Measurements from ENCODE around the gene ATP9B. TPM values are rescaled to one million over a fixed set of nuclear protein-coding genes. Genes with fewer than 3 reads are reported as not detected.
"Not testable (repeated sequence)": the region's sequence is repeated elsewhere in the genome, so short reads cannot be mapped to it uniquely, and the experiment has no call there.

ATP9B gene
- total and polyA plus RNA-seq, 4 donors, result 7.1 to 31.4 (median 15.5) TPM

DNA sequence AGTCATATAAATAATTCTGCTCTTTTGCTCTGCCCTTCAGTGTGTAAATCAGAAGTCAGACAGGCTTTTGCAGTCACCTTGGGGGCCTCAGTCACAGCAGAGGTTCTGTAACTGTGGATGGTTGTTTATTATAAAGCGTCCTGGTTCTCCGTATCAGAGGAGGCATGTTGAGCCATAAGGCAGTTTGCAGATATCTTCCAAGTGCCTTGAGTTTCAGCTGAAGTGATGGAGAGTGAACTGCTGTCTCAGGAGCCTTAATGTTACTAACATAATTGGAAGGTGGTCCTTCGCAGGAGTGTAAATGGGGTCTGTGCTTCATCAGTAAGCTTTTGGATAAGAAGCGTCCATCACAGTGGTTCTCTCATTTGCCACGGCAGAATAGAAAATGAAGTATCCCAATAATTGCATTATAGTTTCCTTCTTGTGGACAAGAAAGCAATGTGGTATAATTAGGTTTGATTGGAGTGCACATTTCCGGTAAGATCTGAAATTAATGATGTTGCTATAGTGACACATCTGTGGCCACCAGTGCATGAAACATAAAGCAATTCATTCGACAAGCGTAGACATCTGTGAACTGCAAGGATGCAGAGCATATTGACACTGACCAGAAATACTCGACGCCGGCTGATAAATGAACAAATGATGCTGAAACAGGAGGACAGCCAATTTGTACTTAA, 214.1 kb downstream of the ATP9B start:
- 94% methylated on average over 11 of the region's 11 CpGs for WGBS
- H3K9ac ChIP-seq (ENCODE audit: low read depth in 1 of 2, low read length in 2 of 2), result no peak overlapping the region
- no peaks in the 10 kb centered on the region for H3K4me1 ChIP-seq (ENCODE audit: control insufficient read depth in 4 of 4, insufficient read depth in 4 of 4, low read length in 3 of 4)
- H3K27me3 ChIP-seq (ENCODE audit: control insufficient read depth in 4 of 4, insufficient read depth in 4 of 4, low read length in 3 of 4), result no peaks in the 10 kb centered on the region
- no peaks in the 10 kb centered on the region for H3K9me3 ChIP-seq (ENCODE audit: control insufficient read depth in 4 of 4, low read length in 3 of 4)
- no peak overlapping the region for H3K27ac ChIP-seq (ENCODE audit: low read depth in 1 of 2, low read length in 2 of 2)
- TF ChIP-seq HNF4G (IDR thresholded peaks at IDR 0.05) (no peak), FOXA1 (IDR thresholded peaks at IDR 0.05) (no peak)
- H3K4me3 ChIP-seq (ENCODE audit: low read depth in 1 of 3, low read length in 3 of 3), result no peak overlapping the region
- H3K36me3 ChIP-seq (ENCODE audit: control insufficient read depth in 4 of 4, insufficient read depth in 3 of 4, low read depth in 1 of 4, low read length in 3 of 4), result peaks cover 2 to 10% (median 5%) of the 10 kb centered on the region in 4 donors
- DNase-seq (ENCODE audit: low spot score), result no peak

DNA sequence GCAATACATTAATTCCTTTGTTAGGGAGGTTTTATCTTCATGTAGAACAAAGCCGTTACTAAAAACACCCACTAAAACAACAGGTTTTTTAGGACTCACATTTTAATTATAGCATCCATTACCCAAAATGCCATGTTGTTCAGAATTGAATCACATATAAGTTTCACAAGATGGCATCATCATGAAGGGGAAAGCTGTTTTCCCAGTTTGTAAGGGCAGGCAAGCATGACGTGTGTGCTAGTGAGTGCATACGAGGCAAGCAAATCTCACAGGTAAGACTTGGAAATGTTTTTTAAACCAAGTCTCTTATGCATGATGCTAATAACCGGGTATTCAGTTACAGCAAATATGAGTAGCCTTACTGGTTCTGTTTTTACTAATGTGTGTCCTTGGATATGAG, 214.7 kb downstream of the ATP9B start:
- WGBS, result 96% methylated on average over 4 of the region's 4 CpGs
- H3K9me3 ChIP-seq (ENCODE audit: control insufficient read depth in 4 of 4, low read length in 3 of 4), result no peaks in the 10 kb centered on the region
- TF ChIP-seq SP1 (IDR thresholded peaks at IDR 0.05) (no peak), FOXA2 (IDR thresholded peaks at IDR 0.05) (no peak), NR2F2 (IDR thresholded peaks at IDR 0.05) (no peak), EGR1 (IDR thresholded peaks at IDR 0.05; ENCODE audit: low read depth in 2 of 2) (no peak), JUND (IDR thresholded peaks at IDR 0.05) (no peak), FOXA1 (IDR thresholded peaks at IDR 0.05) (no peak), YY1 (IDR thresholded peaks at IDR 0.05) (no peak), HNF4A (conservative IDR thresholded peaks at IDR 0.05) (no peak), GABPA (IDR thresholded peaks at IDR 0.05 in 1 of 2, conservative IDR thresholded peaks at IDR 0.05 in 1 of 2) (no peak)
- TF ChIP-seq, protein P1, sequence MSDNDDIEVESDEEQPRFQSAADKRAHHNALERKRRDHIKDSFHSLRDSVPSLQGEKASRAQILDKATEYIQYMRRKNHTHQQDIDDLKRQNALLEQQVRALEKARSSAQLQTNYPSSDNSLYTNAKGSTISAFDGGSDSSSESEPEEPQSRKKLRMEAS (IDR thresholded peaks at IDR 0.05), result no peak
- TF ChIP-seq, protein P2, sequence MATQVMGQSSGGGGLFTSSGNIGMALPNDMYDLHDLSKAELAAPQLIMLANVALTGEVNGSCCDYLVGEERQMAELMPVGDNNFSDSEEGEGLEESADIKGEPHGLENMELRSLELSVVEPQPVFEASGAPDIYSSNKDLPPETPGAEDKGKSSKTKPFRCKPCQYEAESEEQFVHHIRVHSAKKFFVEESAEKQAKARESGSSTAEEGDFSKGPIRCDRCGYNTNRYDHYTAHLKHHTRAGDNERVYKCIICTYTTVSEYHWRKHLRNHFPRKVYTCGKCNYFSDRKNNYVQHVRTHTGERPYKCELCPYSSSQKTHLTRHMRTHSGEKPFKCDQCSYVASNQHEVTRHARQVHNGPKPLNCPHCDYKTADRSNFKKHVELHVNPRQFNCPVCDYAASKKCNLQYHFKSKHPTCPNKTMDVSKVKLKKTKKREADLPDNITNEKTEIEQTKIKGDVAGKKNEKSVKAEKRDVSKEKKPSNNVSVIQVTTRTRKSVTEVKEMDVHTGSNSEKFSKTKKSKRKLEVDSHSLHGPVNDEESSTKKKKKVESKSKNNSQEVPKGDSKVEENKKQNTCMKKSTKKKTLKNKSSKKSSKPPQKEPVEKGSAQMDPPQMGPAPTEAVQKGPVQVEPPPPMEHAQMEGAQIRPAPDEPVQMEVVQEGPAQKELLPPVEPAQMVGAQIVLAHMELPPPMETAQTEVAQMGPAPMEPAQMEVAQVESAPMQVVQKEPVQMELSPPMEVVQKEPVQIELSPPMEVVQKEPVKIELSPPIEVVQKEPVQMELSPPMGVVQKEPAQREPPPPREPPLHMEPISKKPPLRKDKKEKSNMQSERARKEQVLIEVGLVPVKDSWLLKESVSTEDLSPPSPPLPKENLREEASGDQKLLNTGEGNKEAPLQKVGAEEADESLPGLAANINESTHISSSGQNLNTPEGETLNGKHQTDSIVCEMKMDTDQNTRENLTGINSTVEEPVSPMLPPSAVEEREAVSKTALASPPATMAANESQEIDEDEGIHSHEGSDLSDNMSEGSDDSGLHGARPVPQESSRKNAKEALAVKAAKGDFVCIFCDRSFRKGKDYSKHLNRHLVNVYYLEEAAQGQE (IDR thresholded peaks at IDR 0.05), result no peak
- no peak for DNase-seq (ENCODE audit: low spot score)
- no peaks in the 10 kb centered on the region for H3K4me1 ChIP-seq (ENCODE audit: control insufficient read depth in 4 of 4, insufficient read depth in 4 of 4, low read length in 3 of 4)
- H3K27ac ChIP-seq (ENCODE audit: low read depth in 1 of 2, low read length in 2 of 2), result no peak overlapping the region
- H3K9ac ChIP-seq (ENCODE audit: low read depth in 1 of 2, low read length in 2 of 2), result no peak overlapping the region
- no peak overlapping the region for H3K4me3 ChIP-seq (ENCODE audit: low read depth in 1 of 3, low read length in 3 of 3)
- peaks cover 2 to 8% (median 4%) of the 10 kb centered on the region in 4 donors for H3K36me3 ChIP-seq (ENCODE audit: control insufficient read depth in 4 of 4, insufficient read depth in 3 of 4, low read depth in 1 of 4, low read length in 3 of 4)
- no peaks in the 10 kb centered on the region for H3K27me3 ChIP-seq (ENCODE audit: control insufficient read depth in 4 of 4, insufficient read depth in 4 of 4, low read length in 3 of 4)

DNA sequence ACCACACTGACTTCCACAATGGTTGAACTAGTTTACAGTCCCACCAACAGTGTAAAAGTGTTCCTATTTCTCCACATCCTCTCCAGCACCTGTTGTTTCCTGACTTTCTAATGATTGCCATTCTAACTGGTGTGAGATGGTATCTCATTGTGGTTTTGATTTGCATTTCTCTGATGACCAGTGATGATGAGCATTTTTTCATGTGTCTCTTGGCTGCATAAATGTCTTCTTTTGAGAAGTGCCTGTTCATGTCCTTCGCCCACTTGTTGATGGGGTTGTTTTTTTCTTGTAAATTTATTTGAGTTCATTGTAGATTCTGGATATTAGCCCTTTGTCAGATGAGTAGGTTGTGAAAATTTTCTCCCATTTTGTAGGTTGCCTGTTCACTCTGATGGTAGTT, 216.0 kb downstream of the ATP9B start:
- not testable (repeated sequence) for DNase-seq (ENCODE audit: low spot score); H3K36me3 ChIP-seq (ENCODE audit: control insufficient read depth in 4 of 4, insufficient read depth in 3 of 4, low read depth in 1 of 4, low read length in 3 of 4); H3K9me3 ChIP-seq (ENCODE audit: control insufficient read depth in 4 of 4, low read length in 3 of 4); H3K4me3 ChIP-seq (ENCODE audit: low read depth in 1 of 3, low read length in 3 of 3); H3K27ac ChIP-seq (ENCODE audit: low read depth in 1 of 2, low read length in 2 of 2); H3K9ac ChIP-seq (ENCODE audit: low read depth in 1 of 2, low read length in 2 of 2); H3K27me3 ChIP-seq (ENCODE audit: control insufficient read depth in 4 of 4, insufficient read depth in 4 of 4, low read length in 3 of 4); H3K4me1 ChIP-seq (ENCODE audit: control insufficient read depth in 4 of 4, insufficient read depth in 4 of 4, low read length in 3 of 4)
- 97% methylated on average over 1 of the region's 1 CpG for WGBS

DNA sequence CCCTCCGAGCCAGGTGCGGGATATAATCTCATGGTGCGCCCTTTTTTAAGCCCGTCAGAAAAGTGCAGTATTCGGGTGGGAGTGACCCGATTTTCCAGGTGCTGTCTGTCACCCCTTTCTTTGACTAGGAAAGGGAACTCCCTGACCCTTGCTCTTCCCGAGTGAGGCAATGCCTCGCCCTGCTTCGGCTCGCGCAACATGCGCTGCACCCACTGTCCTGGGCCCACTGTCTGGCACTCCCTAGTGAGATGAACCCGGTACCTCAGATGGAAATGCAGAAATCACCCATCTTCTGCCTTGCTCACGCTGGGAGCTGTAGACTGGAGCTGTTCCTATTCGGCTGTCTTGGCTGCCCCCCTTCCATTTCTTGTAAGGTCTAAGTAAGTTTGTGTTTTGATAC, 221.2 kb downstream of the ATP9B start:
- H3K27ac ChIP-seq (ENCODE audit: low read depth in 1 of 2, low read length in 2 of 2); DNase-seq (ENCODE audit: low spot score); H3K4me1 ChIP-seq (ENCODE audit: control insufficient read depth in 4 of 4, insufficient read depth in 4 of 4, low read length in 3 of 4); H3K27me3 ChIP-seq (ENCODE audit: control insufficient read depth in 4 of 4, insufficient read depth in 4 of 4, low read length in 3 of 4); H3K36me3 ChIP-seq (ENCODE audit: control insufficient read depth in 4 of 4, insufficient read depth in 3 of 4, low read depth in 1 of 4, low read length in 3 of 4); H3K4me3 ChIP-seq (ENCODE audit: low read depth in 1 of 3, low read length in 3 of 3); H3K9me3 ChIP-seq (ENCODE audit: control insufficient read depth in 4 of 4, low read length in 3 of 4); H3K9ac ChIP-seq (ENCODE audit: low read depth in 1 of 2, low read length in 2 of 2): not testable (repeated sequence)
- WGBS, result 97% methylated on average over 15 of the region's 15 CpGs

All from liver (tissue), 9 donors.